NCI-H748 treated with DMSO at 0.1 percent for 48 hours (cell line): ENCODE data around the gene PODN.

Experiments used
- DNase-seq: peaks from one replicate; lab custom pipeline; 2025; lab: John Stamatoyannopoulos, UW

PODN gene

GRCh38 chr1:53074313-53075154 is 12.5 kb downstream of the PODN start:
- no peak for DNase-seq

GRCh38 chr1:53075206-53075605 is 13.2 kb downstream of the PODN start:
- no peak for DNase-seq

GRCh38 chr1:53075761-53076163 is 13.7 kb downstream of the PODN start:
- DNase-seq: no peak

GRCh38 chr1:53076165-53076564 is 14.2 kb downstream of the PODN start:
- DNase-seq: no peak

GRCh38 chr1:53076721-53077598 is 14.9 kb downstream of the PODN start:
- no peak for DNase-seq

- no peak for DNase-seq
These were observed 15.6 kb downstream of the PODN start for GRCh38 chr1:53077599-53077965.

- no peak for DNase-seq
These were observed 16.5 kb downstream of the PODN start for GRCh38 chr1:53078333-53079101.

- DNase-seq: no peak
These were observed 17.2 kb downstream of the PODN start for GRCh38 chr1:53079251-53079650.

- DNase-seq: no peak
These were observed 18.0 kb downstream of the PODN start for GRCh38 chr1:53080041-53080440.

GRCh38 chr1:53080769-53081168 is 18.8 kb downstream of the PODN start:
- no peak for DNase-seq

GRCh38 chr1:53081384-53082066 is 19.5 kb downstream of the PODN start:
- DNase-seq: no peak

GRCh38 chr1:53082826-53083455 is 20.9 kb downstream of the PODN start:
- DNase-seq: no peak

- no peak for DNase-seq
These were observed 21.9 kb downstream of the PODN start for GRCh38 chr1:53083636-53084588.

GRCh38 chr1:53084589-53084971 is 22.6 kb downstream of the PODN start:
- DNase-seq: no peak

- DNase-seq: no peak
These were observed 23.4 kb downstream of the PODN start for GRCh38 chr1:53085405-53085804.

GRCh38 chr1:53086491-53087070 is 24.6 kb downstream of the PODN start:
- DNase-seq: no peak

GRCh38 chr1:53087332-53088285 is 25.6 kb downstream of the PODN start:
- no peak for DNase-seq

- no peak for DNase-seq
These were observed 26.7 kb downstream of the PODN start for GRCh38 chr1:53088616-53089300.
